Measurements from ENCODE around the gene ZSWIM4.

ZSWIM4 gene

GRCh38 chr19:13819238-13819637, 24.0 kb downstream of the ZSWIM4 start:
- TF ChIP-seq OSR1 (CRISPR knock-in tag; IDR thresholded peaks at IDR 0.05) (no peak), RARB (CRISPR knock-in tag; IDR thresholded peaks at IDR 0.05) (no peak), ZFP30 (CRISPR knock-in tag; IDR thresholded peaks at IDR 0.05) (no peak), CREB5 (CRISPR knock-in tag; IDR thresholded peaks at IDR 0.05; ENCODE audit: low read depth) (no peak), ISL1 (CRISPR knock-in tag; IDR thresholded peaks at IDR 0.05) (no peak)
- no peak for ATAC-seq

- no peak for TF ChIP-seq CSDC2 (CRISPR knock-in tag; IDR thresholded peaks at IDR 0.05)
- no peak for TF ChIP-seq RARB (CRISPR knock-in tag; IDR thresholded peaks at IDR 0.05)
- TF ChIP-seq CREB5 (CRISPR knock-in tag; IDR thresholded peaks at IDR 0.05; ENCODE audit: low read depth): no peak
- no peak for TF ChIP-seq PATZ1 (CRISPR knock-in tag; IDR thresholded peaks at IDR 0.05; ENCODE audit: borderline replicate concordance)
- TF ChIP-seq PPARA (CRISPR knock-in tag; IDR thresholded peaks at IDR 0.05; ENCODE audit: borderline replicate concordance): no peak
- no peak for TF ChIP-seq SNAI2 (CRISPR knock-in tag; IDR thresholded peaks at IDR 0.05)
- TF ChIP-seq TOX (CRISPR knock-in tag; IDR thresholded peaks at IDR 0.05; ENCODE audit: borderline replicate concordance): no peak
- TF ChIP-seq ZNF8 (CRISPR knock-in tag; IDR thresholded peaks at IDR 0.05): no peak
- no peak for TF ChIP-seq ZNF70 (CRISPR knock-in tag; IDR thresholded peaks at IDR 0.05)
- TF ChIP-seq ZFP30 (CRISPR knock-in tag; IDR thresholded peaks at IDR 0.05): no peak
- TF ChIP-seq ISL1 (CRISPR knock-in tag; IDR thresholded peaks at IDR 0.05): no peak
- no peak for TF ChIP-seq ESRRG (CRISPR knock-in tag; IDR thresholded peaks at IDR 0.05)
- TF ChIP-seq POU6F1 (CRISPR knock-in tag; IDR thresholded peaks at IDR 0.05; ENCODE audit: borderline replicate concordance, low read depth): no peak
- no peak for TF ChIP-seq ZNF565 (CRISPR knock-in tag; conservative IDR thresholded peaks at IDR 0.05; ENCODE audit: low read depth)
- TF ChIP-seq BACH2 (CRISPR knock-in tag; IDR thresholded peaks at IDR 0.05; ENCODE audit: borderline replicate concordance): no peak
- TF ChIP-seq ZFP3 (CRISPR knock-in tag; IDR thresholded peaks at IDR 0.05): no peak
- ATAC-seq: no peak
These were observed 26.0 kb downstream of the ZSWIM4 start for GRCh38 chr19:13821292-13821691.

- ATAC-seq: no peak
- TF ChIP-seq TOX (CRISPR knock-in tag; IDR thresholded peaks at IDR 0.05; ENCODE audit: borderline replicate concordance): no peak
- TF ChIP-seq ARNTL (CRISPR knock-in tag; IDR thresholded peaks at IDR 0.05; ENCODE audit: borderline replicate concordance, low read depth): no peak
- no peak for TF ChIP-seq ZNF8 (CRISPR knock-in tag; IDR thresholded peaks at IDR 0.05)
- TF ChIP-seq GLIS3 (CRISPR knock-in tag; IDR thresholded peaks at IDR 0.05): no peak
- no peak for TF ChIP-seq ZNF565 (CRISPR knock-in tag; conservative IDR thresholded peaks at IDR 0.05; ENCODE audit: low read depth)
- no peak for TF ChIP-seq OSR1 (CRISPR knock-in tag; IDR thresholded peaks at IDR 0.05)
- TF ChIP-seq ZFP30 (CRISPR knock-in tag; IDR thresholded peaks at IDR 0.05): no peak
- no peak for TF ChIP-seq PPARA (CRISPR knock-in tag; IDR thresholded peaks at IDR 0.05; ENCODE audit: borderline replicate concordance)
- TF ChIP-seq ZFP3 (CRISPR knock-in tag; IDR thresholded peaks at IDR 0.05): no peak
These were observed 28.0 kb downstream of the ZSWIM4 start for GRCh38 chr19:13823256-13823655.

- TF ChIP-seq ZNF565 (CRISPR knock-in tag; conservative IDR thresholded peaks at IDR 0.05; ENCODE audit: low read depth) (no peak), SNAI2 (CRISPR knock-in tag; IDR thresholded peaks at IDR 0.05) (no peak), CSDC2 (CRISPR knock-in tag; IDR thresholded peaks at IDR 0.05) (no peak), ISL1 (CRISPR knock-in tag; IDR thresholded peaks at IDR 0.05) (no peak)
- no peak for ATAC-seq
These were observed 28.7 kb downstream of the ZSWIM4 start for GRCh38 chr19:13823901-13824300.

- TF ChIP-seq ESRRG (CRISPR knock-in tag; IDR thresholded peaks at IDR 0.05): no peak
- no peak for ATAC-seq
These were observed 29.5 kb downstream of the ZSWIM4 start for GRCh38 chr19:13824703-13825102.

Measured in SK-N-SH treated with all-trans-retinoic acid at 6 μM for 48 hours (cell line).